NCI-H1048 (cell line): ENCODE results near the gene UST.
"Not testable (repeated sequence)": the region's sequence is repeated elsewhere in the genome, so short reads cannot be mapped to it uniquely, and the experiment has no call there.

ENCODE experiments used
- DNase-seq: peaks from one replicate; lab custom pipeline; 2025; lab: John Stamatoyannopoulos, UW

The UST gene

DNA sequence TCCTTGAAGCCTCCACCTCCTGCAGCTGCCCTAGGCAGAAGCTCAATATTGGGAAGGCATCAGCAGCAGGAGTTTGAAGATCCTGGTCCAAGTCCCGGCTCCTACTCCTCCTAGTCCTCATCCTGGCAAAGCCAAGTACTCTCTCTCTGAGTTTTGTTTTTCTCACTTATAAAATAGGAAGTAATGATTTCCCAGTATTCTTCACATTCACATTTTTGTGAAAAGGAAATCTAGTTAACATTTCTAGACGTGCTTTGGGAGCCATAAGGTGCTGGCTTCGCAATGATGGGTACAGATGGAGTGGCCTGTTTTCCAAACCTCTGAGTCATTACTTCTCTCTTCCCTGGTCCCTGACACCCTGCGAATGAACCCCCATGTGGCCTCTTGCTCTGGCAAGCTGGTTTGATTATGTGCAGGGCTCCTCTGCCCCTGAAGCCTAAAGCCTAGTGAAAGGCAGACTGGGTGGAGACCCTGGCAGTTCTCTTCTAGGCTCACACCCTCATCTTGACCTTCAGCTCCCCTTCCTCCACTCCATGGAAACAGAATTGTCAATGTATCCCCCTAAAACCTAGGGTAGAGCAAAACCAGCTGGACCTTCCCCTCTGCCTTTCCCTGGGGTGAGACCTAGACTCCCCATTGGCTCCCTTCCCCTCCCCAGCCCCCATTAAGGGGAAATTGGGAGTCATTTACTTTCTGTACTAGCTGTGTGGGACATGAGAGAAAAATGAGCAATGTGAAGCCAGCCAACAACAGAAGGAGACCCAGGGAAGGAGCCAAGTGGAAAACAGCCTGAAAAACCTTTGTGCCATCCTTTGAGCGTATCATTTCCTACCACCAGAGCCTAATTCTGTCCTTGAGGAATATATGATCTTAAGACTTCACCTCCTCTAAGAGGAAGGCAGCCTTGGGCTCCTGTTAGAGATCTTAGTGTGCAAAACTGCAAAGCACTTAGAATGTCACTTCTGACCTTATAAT, 158.4 kb downstream of the UST start:
- no peak for DNase-seq

DNA sequence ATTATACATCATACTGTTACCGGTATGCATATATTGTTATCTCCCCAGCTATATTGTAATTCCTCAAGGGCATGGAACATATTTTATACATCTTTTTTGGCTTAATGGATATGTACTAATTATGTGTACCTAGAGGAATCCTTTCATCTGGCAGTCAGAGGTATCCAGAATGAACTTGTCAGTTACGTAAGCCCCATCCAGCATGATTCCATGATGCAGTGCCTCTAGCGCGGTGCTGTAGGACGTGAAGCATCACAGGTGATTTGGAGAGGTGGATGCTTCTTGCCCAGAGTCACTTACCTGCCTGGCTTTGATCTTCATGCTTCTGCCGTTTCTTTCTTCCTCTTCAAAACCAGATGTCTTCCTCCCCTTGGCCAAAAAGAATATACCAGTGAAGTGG, 159.1 kb downstream of the UST start:
- no peak for DNase-seq

DNA sequence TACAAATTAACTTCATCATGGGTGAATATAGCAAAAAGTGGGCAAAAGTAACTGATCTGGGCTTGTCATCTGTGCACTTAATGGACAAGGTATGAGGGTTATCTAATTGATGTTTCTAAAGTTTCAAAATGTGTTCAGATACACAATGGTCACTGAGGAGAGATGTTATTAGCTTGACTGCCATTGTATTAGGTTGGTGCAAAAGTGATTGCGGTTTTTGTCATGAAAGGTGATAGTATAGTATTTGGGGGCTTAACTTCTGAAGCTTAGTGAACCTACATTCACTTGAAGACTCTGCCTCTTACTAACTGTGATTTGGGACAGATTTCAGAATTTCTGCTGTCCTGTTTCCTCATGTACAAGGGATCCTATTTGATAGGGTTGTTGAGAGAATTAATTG, 159.6 kb downstream of the UST start:
- no peak for DNase-seq

DNA sequence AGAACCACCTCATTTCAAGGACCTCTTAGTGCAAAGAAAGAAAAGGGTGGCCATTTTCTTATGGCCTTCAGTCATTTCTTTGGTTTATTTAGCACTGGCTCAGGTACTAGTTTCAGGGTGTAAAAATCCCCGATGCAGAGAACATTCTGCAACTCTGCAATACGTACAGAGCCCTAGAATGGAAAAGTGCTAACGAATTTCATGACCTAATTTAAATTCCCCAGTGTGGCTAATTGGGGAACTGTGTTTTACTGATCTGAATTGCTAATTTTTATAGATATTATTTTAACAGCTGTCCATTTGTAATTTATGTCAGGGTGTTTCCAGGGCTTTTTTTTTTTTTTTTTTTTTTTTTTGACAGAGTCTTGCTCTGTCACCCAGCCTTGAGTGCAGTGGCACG, 160.7 kb downstream of the UST start:
- no peak for DNase-seq

DNA sequence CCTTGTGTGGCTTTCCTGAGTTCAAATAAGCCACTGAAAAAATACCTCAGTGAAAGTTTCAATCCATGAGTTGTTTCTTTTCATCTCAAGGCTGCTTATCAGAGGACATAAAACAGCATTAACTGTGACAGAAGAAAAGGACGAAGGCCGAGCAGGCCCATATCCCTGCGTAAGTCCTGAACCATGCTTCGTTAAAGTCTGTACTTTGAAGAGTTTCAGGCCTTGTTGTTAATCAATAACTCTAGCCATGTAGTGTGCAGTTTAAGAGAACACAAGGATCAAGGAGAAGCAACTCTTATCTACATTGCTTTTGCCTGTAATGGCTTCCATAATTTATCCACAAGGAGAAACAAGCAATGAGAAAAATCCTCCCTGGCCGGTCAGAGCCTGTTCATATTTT, 165.4 kb downstream of the UST start:
- no peak for DNase-seq

GRCh38 chr6:148915810-148916209, 169.0 kb downstream of the UST start:
- no peak for DNase-seq

DNA sequence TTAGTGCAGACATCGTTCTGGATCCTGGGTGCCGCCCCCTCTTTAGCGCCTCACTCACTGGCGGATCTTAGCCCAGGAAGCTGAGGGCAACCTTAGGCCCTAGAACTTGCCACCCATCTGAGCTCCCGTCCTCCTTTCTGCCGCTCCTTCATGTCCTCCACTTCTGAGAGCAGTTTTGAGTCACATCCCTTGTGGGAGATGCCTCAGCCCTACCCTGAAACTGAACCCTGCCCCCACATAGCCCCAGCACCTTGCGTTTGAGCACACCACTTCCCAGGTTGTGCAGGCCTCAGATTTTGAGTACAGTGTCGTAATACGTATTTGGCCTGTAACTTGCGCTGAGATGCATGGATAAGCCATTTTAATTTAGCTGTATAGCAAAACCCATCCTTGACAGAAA, 169.7 kb downstream of the UST start:
- DNase-seq = not testable (repeated sequence)

DNA sequence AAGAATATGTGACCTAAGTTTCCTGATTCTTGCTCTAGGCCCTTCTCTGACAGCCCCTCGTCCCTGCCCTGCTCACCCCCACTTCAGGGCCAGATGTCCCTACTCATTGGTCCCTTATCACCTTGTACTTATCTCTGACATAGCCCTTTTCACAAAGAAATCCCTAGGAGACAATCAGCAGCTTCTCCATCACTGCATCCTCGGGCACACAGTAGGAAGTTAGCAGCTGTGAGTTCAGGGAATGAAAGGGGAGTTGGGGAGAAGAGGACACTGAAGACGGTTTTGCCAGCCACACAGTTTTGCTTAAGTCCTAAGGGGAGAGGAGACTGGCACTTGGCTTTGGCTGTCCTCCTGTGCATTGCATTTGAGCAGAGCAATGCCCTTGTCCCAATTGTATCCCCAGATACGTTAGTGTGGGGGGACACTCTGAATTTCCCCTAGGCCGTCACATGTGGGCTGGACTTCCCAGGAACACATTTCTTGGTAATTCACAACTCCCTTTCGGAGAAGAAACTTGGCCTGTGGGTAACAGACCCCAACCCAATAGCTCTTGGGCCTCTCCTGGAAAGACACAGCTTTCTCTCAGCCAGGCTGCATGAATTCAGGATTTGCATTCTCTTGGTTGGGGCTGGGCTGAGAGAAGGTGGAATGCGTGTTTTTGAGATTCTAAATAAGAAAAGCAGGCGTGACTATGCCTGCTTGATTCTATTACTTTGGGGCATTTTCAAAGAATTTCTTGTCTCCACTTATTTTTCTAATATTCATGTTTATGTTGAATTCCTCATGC, 177.6 kb downstream of the UST start:
- no peak for DNase-seq

GRCh38 chr6:148925701-148926100, 178.9 kb downstream of the UST start:
- DNase-seq = no peak

DNA sequence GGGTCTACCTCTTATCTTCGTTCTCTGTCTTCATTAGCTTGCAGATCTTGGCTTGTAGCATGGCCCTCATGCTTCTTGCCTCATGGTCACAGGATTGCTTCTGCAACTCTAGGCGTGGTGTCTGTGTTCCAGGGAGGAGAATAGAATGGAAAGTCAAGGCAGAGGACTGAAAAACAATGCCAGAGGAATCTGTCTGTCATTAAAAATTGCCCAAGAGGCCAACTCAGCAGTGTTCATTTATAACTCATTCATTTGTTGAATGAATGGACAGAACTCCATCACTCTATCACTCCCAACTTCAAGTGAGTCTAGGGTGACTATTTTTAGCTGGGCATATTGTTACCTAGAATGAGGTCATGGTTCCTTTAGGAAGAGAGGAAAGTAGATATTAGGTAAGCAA, 179.6 kb downstream of the UST start:
- DNase-seq = no peak

GRCh38 chr6:148927586-148927985, 180.8 kb downstream of the UST start:
- DNase-seq = no peak

GRCh38 chr6:148928811-148929210, 182.0 kb downstream of the UST start:
- DNase-seq = no peak

GRCh38 chr6:148932208-148932607, 185.4 kb downstream of the UST start:
- DNase-seq = no peak

DNA sequence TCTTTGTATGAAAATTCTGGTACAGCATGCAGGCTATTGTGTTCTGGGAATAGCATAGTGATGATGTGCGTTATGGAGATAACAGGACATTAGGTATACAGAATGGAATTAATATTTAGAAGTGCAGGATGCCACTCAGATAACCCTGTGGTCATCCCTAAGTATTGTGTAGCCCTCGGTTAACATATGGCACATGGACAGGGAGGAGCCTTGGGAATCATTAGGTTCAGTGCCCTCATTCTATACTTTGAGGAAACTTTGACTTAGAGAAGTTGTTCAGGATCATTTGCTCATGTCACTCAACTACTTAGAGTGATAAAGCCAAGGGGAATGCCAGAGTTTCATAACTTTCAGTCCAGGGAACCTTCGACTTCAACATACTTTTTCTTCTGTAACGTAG, 185.9 kb downstream of the UST start:
- DNase-seq = no peak

DNA sequence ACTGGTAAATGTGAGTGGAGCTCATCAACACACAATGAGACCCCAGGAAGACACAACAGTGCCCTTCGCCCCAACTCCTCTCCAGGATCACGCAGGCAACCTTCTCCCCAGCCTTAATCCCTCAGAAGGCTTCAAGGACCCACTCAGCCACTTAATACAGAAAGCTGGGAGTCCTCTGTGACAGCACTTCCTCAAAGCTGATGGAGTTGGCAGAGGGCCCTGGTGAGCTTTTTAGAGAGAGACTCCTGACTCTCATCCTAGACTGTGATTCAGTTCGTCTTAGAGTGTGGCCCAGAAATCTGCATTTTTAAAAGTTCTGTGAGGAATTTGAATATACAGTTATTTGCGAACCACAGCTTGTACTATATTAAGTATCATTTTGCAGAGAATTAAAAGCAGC, 187.7 kb downstream of the UST start:
- DNase-seq = no peak

DNA sequence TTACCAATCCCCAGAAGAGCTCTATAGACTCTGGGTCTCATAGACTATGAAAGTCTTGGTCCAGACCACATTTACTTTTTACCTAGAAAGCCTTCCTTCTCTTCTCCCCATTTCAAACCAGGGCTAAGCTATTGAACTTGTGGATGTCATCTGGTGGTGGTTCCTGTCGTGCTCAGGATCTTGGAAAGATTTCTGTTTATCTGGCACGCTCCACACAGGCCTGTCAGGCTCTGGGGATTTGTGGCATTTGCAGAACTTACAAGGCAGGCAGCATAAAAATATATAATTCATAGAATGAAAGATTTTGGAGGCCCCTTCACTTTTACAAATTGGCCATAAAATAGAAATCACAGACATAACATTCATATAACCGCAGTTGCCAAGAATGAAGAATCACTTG, 188.1 kb downstream of the UST start:
- DNase-seq = no peak

GRCh38 chr6:148935705-148936435, 189.0 kb downstream of the UST start:
- no peak for DNase-seq

DNA sequence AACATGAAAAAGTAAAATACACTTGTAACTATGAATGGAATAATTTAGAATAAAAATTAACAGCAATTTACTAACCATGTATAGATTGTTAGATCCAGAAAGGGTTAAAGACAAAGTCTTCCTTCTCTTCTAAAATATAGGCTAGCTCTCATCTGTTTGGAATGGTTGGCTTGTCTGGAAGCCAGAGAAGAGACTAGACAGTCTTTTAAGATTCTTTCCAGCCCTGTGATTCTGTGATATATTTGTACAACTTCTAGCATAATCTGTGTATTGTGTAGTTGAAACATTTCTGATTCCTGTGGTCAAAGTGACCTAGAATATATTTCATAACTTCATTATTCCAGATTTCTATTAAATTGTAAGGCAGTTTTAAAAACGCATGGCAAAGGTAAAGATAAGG, 196.6 kb downstream of the UST start:
- DNase-seq = no peak

DNA sequence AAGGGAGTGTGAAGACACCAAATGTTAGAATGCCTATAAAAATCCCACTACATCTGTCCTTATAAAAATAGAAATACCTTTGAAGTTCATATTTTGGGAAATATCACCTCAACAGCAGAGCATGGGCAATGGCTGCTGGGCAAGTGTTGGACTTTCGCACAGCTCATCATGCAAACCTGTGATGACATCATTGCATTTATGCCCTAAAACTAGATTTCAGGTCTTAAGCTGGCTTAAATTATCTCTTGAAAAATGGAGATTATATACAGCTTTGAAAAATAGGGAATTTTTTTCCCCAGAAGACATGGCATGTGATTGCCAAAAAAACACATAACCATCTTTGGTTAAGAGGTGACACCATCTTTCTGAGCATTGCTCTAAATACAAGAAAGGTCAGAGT, 197.8 kb downstream of the UST start:
- DNase-seq = no peak

DNA sequence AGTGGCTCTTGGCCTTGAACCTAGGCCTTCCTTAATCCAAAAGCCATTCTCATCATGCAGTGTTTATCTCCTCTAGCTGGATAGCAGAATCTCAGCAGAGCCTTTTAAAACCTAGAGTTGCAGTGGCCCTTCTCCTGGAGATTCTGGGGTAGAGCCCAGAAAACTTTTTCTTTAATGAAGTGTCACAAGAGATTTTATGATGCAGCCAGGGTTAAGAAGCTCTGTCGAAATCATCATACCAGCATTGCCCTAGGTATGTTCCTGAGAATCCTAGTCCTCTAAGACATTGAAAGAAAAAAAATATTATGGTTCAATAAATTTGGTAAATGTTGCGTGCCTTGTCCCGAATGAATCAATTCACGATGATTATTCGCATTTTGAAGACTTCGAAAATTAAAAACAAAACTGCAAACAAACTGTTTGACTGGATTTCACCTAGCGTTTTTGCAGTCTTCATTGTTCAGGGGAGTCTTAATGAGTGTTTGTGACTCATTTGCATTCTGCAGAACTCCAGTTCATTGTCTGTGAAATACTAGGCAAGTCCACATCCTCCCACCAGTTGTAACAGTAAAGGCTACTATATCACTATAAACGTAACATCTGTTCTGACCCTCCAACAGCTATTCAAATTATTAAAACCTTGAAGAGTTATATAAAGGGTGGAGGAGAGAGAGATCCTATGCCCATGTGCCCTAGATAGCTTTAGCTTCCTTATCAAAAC, 198.6 kb downstream of the UST start:
- no peak for DNase-seq

DNA sequence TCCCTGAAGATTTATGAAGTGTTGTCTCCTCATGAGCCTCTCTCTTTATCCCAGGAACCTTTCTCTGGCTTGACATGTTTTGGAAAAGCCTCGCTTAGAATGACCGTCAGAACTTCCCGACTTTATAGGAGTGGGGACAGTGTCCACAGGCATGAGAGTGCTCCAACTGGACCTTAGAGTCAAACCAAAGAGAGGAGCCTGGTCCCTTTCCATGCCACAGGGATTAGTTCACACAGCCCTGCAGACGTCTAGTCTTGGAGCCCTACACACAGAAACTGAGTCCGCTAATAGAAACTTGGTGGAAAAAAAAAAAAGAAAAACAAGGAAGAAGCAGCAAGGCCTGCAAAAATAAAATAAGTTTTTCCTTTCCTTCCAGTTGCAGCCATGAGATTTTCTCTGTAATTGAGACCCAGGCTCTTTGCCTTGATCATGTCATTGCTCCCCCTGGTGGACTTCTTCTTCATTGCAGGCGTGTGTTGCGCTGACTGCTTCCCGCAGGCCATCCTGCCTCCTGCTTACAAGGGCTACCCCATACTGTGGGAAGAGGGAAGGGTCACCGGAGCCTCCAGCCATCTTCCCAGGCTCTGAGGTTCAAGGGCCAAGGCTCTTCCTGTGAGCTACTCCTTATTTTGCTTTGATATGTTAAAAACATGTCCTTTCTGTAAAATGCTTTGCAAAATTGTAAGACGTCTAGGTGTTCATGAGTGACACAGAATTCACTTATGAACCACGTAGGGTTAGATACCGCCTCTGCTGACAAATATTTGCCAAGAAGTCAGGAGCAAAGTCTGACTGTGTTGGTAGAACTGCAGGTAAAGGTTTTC, 201.0 kb downstream of the UST start:
- DNase-seq = peak; percentile 59
